ENCODE results near the gene SNPH. TPM values are rescaled to one million over a fixed set of nuclear protein-coding genes. Genes with fewer than 3 reads are reported as not detected.
A peak's percentile ranks its signal among the peaks of the same experiment; 100 is the strongest.

Gene SNPH
- total and polyA plus RNA-seq, 2 of the 8 experiments (the other 6 are each of a cell fraction or from before 2014, with no cell fraction given) = 0.98 to 4.9 TPM

- CTCF ChIA-PET (ENCODE audit: partially characterized antibody) = interaction anchor here (0.6 to 2.5 kb wide), 49 partner anchors 8 to 559 kb away, joined by 3 to 28 read pairs (median 4); partner anchors contain the start of gene FKBP1A
- Histone ChIP-seq H3K9ac (replicated peaks in 1 of 4; ENCODE audit: extremely low read depth in 1 of 4, low read depth in 3 of 4, low read length in 3 of 4) (peak overlapping the region in 3 of 4 experiments; percentile 20 to 46 (median 32); a peak in 3 of 7 replicates), H3K23ac (ENCODE audit: insufficient read length) (no peak overlapping the region), H4K20me1 (replicated peaks in 1 of 2; ENCODE audit: control insufficient read depth in 1 of 2, insufficient read depth in 2 of 2, low read length in 2 of 2) (no peaks in the 10 kb centered on the region), H4K91ac (replicated peaks; ENCODE audit: insufficient read length, low read length) (peak overlapping the region; percentile 3), H2BK12ac (ENCODE audit: low read depth, low read length) (no peak overlapping the region), H3K23me2 (ENCODE audit: low read depth, low read length) (peaks cover 3% of the 10 kb centered on the region; the same call in 1 of the 2 replicates), H2AK5ac (ENCODE audit: low read depth, low read length) (no peak overlapping the region), H3K27me3 (replicated peaks in 1 of 4; ENCODE audit: control insufficient read depth in 3 of 4, extremely low read depth in 1 of 4, insufficient read depth in 3 of 4, low read length in 3 of 4) (peaks cover 0 to 12% (median 10%) of the 10 kb centered on the region in 4 experiments; a peak in 5 of 7 replicates), H3K4me2 (ENCODE audit: insufficient read depth in 1 of 2, low read depth in 2 of 2, low read length in 2 of 2) (peak overlapping the region; percentile 44 to 92), H3K79me1 (ENCODE audit: low read depth, low read length) (no peaks in the 10 kb centered on the region), H3K4me3 (ENCODE audit: extremely low read depth in 1 of 4, insufficient read depth in 2 of 4, low read depth in 3 of 4, low read length in 4 of 4) (peak overlapping the region; percentile 34 to 73 (median 58)), H2BK15ac (ENCODE audit: low read length) (peak overlapping the region; percentile 46; the same call in 1 of the 2 replicates), H2AFZ (ENCODE audit: low read length) (peak overlapping the region; percentile 54; the same call in 1 of the 2 replicates), H3K79me2 (ENCODE audit: control insufficient read depth in 1 of 2, insufficient read depth in 2 of 2, low read length in 2 of 2) (no peaks in the 10 kb centered on the region), H3K4ac (replicated peaks; ENCODE audit: insufficient read length, low read depth, low read length) (no peak overlapping the region), H4K8ac (ENCODE audit: extremely low read depth, insufficient read depth, low read length) (peak overlapping the region; percentile 82; the same call in 1 of the 2 replicates), H3K14ac (ENCODE audit: insufficient read length) (no peak overlapping the region), H2BK120ac (replicated peaks; ENCODE audit: low read depth, low read length) (no peak overlapping the region), H3K36me3 (ENCODE audit: control insufficient read depth in 2 of 4, insufficient read depth in 4 of 4, low read length in 3 of 4) (no peaks in the 10 kb centered on the region), H3K27ac (ENCODE audit: low read depth, low read length) (no peak overlapping the region), H3K56ac (replicated peaks; ENCODE audit: insufficient read length, low read depth, low read length) (no peak overlapping the region), H3K4me1 (replicated peaks in 1 of 4; ENCODE audit: control insufficient read depth in 3 of 4, insufficient read depth in 4 of 4, low read length in 3 of 4) (peaks cover 0 to 2% (median 0%) of the 10 kb centered on the region in 4 experiments; a peak in 4 of 7 replicates), H3K9me3 (ENCODE audit: insufficient read depth in 2 of 2, low read depth in 1 of 2, low read length in 1 of 2) (no peaks in the 10 kb centered on the region), H4K5ac (ENCODE audit: insufficient read length, low read depth, low read length) (no peak overlapping the region), H2BK5ac (ENCODE audit: low read depth, low read length) (no peak overlapping the region), H2BK20ac (ENCODE audit: low read length) (no peak overlapping the region), H3K18ac (ENCODE audit: extremely low read depth, low read length) (peak overlapping the region; percentile 78; the same call in 1 of the 2 replicates)
- FAIRE-seq = no peak
- DNase-seq (ENCODE audit: low read depth in 1 of 2, low spot score in 2 of 2) = no peak
- POLR2A ChIA-PET (ENCODE audit: partially characterized antibody) = interaction anchor here (0.8 to 2.1 kb wide), 8 partner anchors 10 to 155 kb away, joined by 3 to 7 read pairs (median 3); partner anchors contain the start of gene SDCBP2
- WGBS, 2 experiments (ENCODE audit: extremely low coverage in 1 of 2, insufficient coverage in 1 of 2, insufficient read length in 1 of 2, insufficient replicate concordance in 2 of 2, low coverage in 1 of 2, low lambda C conversion rate in 2 of 2, missing lambda C conversion rate in 1 of 2) = 81% methylated on average over 7 of the region's 16 CpGs; no CpG with 5 or more reads in 1 of the 2 experiments
- TF ChIP-seq CTBP2 (IDR thresholded peaks at IDR 0.05; ENCODE audit: borderline replicate concordance, insufficient read depth, insufficient read length, low read length) (no peak), TEAD4 (IDR thresholded peaks at IDR 0.05; ENCODE audit: low read depth, low read length) (no peak), CTCF (IDR thresholded peaks at IDR 0.05; ENCODE audit: control extremely low read depth in 1 of 3, insufficient read depth in 1 of 3, low read depth in 1 of 3, low read length in 3 of 3) (no peak), HDAC2 (IDR thresholded peaks at IDR 0.05; ENCODE audit: borderline replicate concordance in 1 of 2, low read depth in 2 of 2, low read length in 2 of 2) (no peak), KDM1A (IDR thresholded peaks at IDR 0.05; ENCODE audit: borderline replicate concordance, low read length) (no peak), RFX5 (IDR thresholded peaks at IDR 0.05; ENCODE audit: borderline replicate concordance, low read depth, low read length) (no peak), MAX (IDR thresholded peaks at IDR 0.05) (no peak), TAF7 (optimal IDR thresholded peaks at IDR 0.05; ENCODE audit: borderline replicate concordance, low read depth, low read length) (no peak), SIN3A (conservative IDR thresholded peaks at IDR 0.05 in 1 of 2, IDR thresholded peaks at IDR 0.05 in 1 of 2; ENCODE audit: low read depth in 1 of 2, low read length in 2 of 2) (no peak)
Observed at GRCh38 chr20:1312904-1313235, 46.8 kb downstream of the SNPH start.

Data from H1 (cell line).